HAP-1 (cell line): ENCODE measurements around the gene PYCARD.
A peak's percentile ranks its signal among the peaks of the same experiment; 100 is the strongest.
"Not testable (repeated sequence)": the region's sequence is repeated elsewhere in the genome, so short reads cannot be mapped to it uniquely, and the experiment has no call there.

Source experiments
- DNase-seq, 2 experiments: peaks; one replicate each; pipeline ENCODE4 v3.0.0-alpha.2; 2016 to 2020; ENCODE audit warnings: low spot score in 2 of 2
- H3K27me3 ChIP-seq: fragments of 250-450 bp; sonication (Bioruptor Pico); 2 replicates; pipeline ENCODE4 v1.5.1; 2020; ENCODE audit warnings: low read depth, mild to moderate bottlenecking, moderate library complexity
- H3K36me3 ChIP-seq: fragments of 250-450 bp; sonication (Bioruptor Pico); replicated peaks from 2 replicates; pipeline ENCODE4 v1.5.1; 2020; ENCODE audit warnings: mild to moderate bottlenecking
- H3K4me1 ChIP-seq: fragments of 250-450 bp; sonication (Bioruptor Pico); 2 replicates; pipeline ENCODE4 v1.5.1; 2020; ENCODE audit warnings: mild to moderate bottlenecking
- H3K4me3 ChIP-seq: fragments of 250-450 bp; sonication (Bioruptor Pico); 2 replicates; pipeline ENCODE4 v1.5.1; 2020; ENCODE audit warnings: mild to moderate bottlenecking, moderate library complexity
- H3K9me3 ChIP-seq: fragments of 250-450 bp; sonication (Bioruptor Pico); 2 replicates; pipeline ENCODE4 v1.5.1; 2020; ENCODE audit warnings: mild to moderate bottlenecking, moderate library complexity
- in situ Hi-C: fragments of 300-500 bp; cut with MboI; formaldehyde crosslinking; loops from 3 replicates; pipeline ENCODE4 v1.14.3; 2020; ENCODE audit warnings: low sequenced_read_pairs, inconsistent platforms, mixed read lengths

PYCARD gene

GRCh38 chr16:31181102-31181830 lies 21.3 kb downstream of the PYCARD start:
- peaks cover 13% of the 10 kb centered on the region for H3K4me1 ChIP-seq
- DNase-seq = peak in 1 of 2 experiments; percentile 66
- H3K36me3 ChIP-seq = peaks cover 59% of the 10 kb centered on the region
- H3K27me3 ChIP-seq = no peaks in the 10 kb centered on the region
- H3K9me3 ChIP-seq = no peaks in the 10 kb centered on the region
- H3K4me3 ChIP-seq = peak overlapping the region; percentile 99
- in situ Hi-C loops = no loop called here

GRCh38 chr16:31179747-31180459 lies 22.7 kb downstream of the PYCARD start, which contains the start of gene FUS:
Gene FUS (plus strand): TSS chr16:31180139. CDS start chr16:31180215, 76 bp downstream.
- Histone ChIP-seq H3K9me3 (no peaks in the 10 kb centered on the region), H3K4me1 (peaks cover 13% of the 10 kb centered on the region), H3K27me3 (no peaks in the 10 kb centered on the region), H3K4me3 (peak within 1 kb of the TSS; percentile 99), H3K36me3 (peaks cover 46% of the 10 kb centered on the region)
- peak; percentile 75 to 91 for DNase-seq
- in situ Hi-C loops = no loop called here

- Histone ChIP-seq H3K4me3 (peak overlapping the region; percentile 99), H3K4me1 (peaks cover 13% of the 10 kb centered on the region), H3K36me3 (peaks cover 41% of the 10 kb centered on the region), H3K9me3 (no peaks in the 10 kb centered on the region), H3K27me3 (no peaks in the 10 kb centered on the region)
- peak in 1 of 2 experiments; percentile 20 for DNase-seq
- in situ Hi-C loops = no loop called here
Observed at GRCh38 chr16:31179219-31179746, 23.3 kb downstream of the PYCARD start.

GRCh38 chr16:31177136-31177535 lies 25.4 kb downstream of the PYCARD start:
- Histone ChIP-seq H3K9me3 (no peaks in the 10 kb centered on the region), H3K36me3 (peaks cover 20% of the 10 kb centered on the region), H3K27me3 (no peaks in the 10 kb centered on the region), H3K4me1 (peaks cover 9% of the 10 kb centered on the region), H3K4me3 (no peak overlapping the region)
- DNase-seq = no peak
- in situ Hi-C loops = no loop called here

- H3K36me3 ChIP-seq, H3K4me3 ChIP-seq, H3K4me1 ChIP-seq, in situ Hi-C loops, H3K27me3 ChIP-seq, H3K9me3 ChIP-seq: not testable (repeated sequence)
- peak; percentile 52 to 57 for DNase-seq
Observed at GRCh38 chr16:31170048-31170447, 32.5 kb downstream of the PYCARD start.

- no peaks in the 10 kb centered on the region for H3K9me3 ChIP-seq
- no peaks in the 10 kb centered on the region for H3K27me3 ChIP-seq
- in situ Hi-C loops = no loop called here
- DNase-seq = no peak
- H3K4me3 ChIP-seq = no peak overlapping the region
- H3K36me3 ChIP-seq = no peaks in the 10 kb centered on the region
- H3K4me1 ChIP-seq = peaks cover 6% of the 10 kb centered on the region
Observed at GRCh38 chr16:31168848-31169247, 33.7 kb downstream of the PYCARD start.

GRCh38 chr16:31167315-31167714 lies 35.2 kb downstream of the PYCARD start:
- H3K36me3 ChIP-seq = no peaks in the 10 kb centered on the region
- peaks cover 6% of the 10 kb centered on the region for H3K4me1 ChIP-seq
- H3K27me3 ChIP-seq = no peaks in the 10 kb centered on the region
- H3K4me3 ChIP-seq = no peak overlapping the region
- DNase-seq = no peak
- in situ Hi-C loops = no loop called here
- no peaks in the 10 kb centered on the region for H3K9me3 ChIP-seq

GRCh38 chr16:31157136-31157535 lies 45.4 kb downstream of the PYCARD start:
- no peaks in the 10 kb centered on the region for H3K9me3 ChIP-seq
- no peak for DNase-seq

More at GRCh38 chr16:31157136-31157535, 45.4 kb downstream of the PYCARD start:
- Histone ChIP-seq H3K4me1 (peaks cover 4% of the 10 kb centered on the region; the same call in 1 of the 2 replicates), H3K4me3 (no peak overlapping the region), H3K36me3 (no peaks in the 10 kb centered on the region), H3K27me3 (no peaks in the 10 kb centered on the region)
- in situ Hi-C loops = no loop called here
